Measurements from ENCODE around the gene LRMDA.

LRMDA gene

GRCh38 chr10:76328348-76328747, 896.9 kb downstream of the LRMDA start:
- TF ChIP-seq CTCF (IDR thresholded peaks at IDR 0.05; ENCODE audit: low read depth, low read length), result no peak
- no peaks in the 10 kb centered on the region for H3K9me3 ChIP-seq (ENCODE audit: severe bottlenecking)
- no peak overlapping the region for H3K27ac ChIP-seq
- DNase-seq, result no peak
- no peak overlapping the region for H3K4me3 ChIP-seq (ENCODE audit: low read depth, low read length)
- no peaks in the 10 kb centered on the region for H3K27me3 ChIP-seq (ENCODE audit: insufficient read depth, low read depth, severe bottlenecking)
- H3K36me3 ChIP-seq, result no peaks in the 10 kb centered on the region

GRCh38 chr10:76329891-76330575, 898.6 kb downstream of the LRMDA start:
- H3K36me3 ChIP-seq, result no peaks in the 10 kb centered on the region
- no peak for TF ChIP-seq CTCF (IDR thresholded peaks at IDR 0.05; ENCODE audit: low read depth, low read length)
- no peak overlapping the region for H3K27ac ChIP-seq
- no peak overlapping the region for H3K4me3 ChIP-seq (ENCODE audit: low read depth, low read length)
- no peaks in the 10 kb centered on the region for H3K9me3 ChIP-seq (ENCODE audit: severe bottlenecking)
- H3K27me3 ChIP-seq (ENCODE audit: insufficient read depth, low read depth, severe bottlenecking), result no peaks in the 10 kb centered on the region
- no peak for DNase-seq

- Histone ChIP-seq H3K4me3 (ENCODE audit: low read depth, low read length) (no peak overlapping the region), H3K27ac (no peak overlapping the region), H3K36me3 (no peaks in the 10 kb centered on the region), H3K9me3 (ENCODE audit: severe bottlenecking) (no peaks in the 10 kb centered on the region), H3K27me3 (ENCODE audit: insufficient read depth, low read depth, severe bottlenecking) (no peaks in the 10 kb centered on the region)
- no peak for TF ChIP-seq CTCF (IDR thresholded peaks at IDR 0.05; ENCODE audit: low read depth, low read length)
- DNase-seq, result no peak
Observed at GRCh38 chr10:76331742-76332141, 900.3 kb downstream of the LRMDA start.

- no peaks in the 10 kb centered on the region for H3K9me3 ChIP-seq (ENCODE audit: severe bottlenecking)
- H3K27me3 ChIP-seq (ENCODE audit: insufficient read depth, low read depth, severe bottlenecking), result no peaks in the 10 kb centered on the region
- peak; percentile 79 for DNase-seq
- no peak for TF ChIP-seq CTCF (IDR thresholded peaks at IDR 0.05; ENCODE audit: low read depth, low read length)
- no peaks in the 10 kb centered on the region for H3K36me3 ChIP-seq
- H3K4me3 ChIP-seq (ENCODE audit: low read depth, low read length), result no peak overlapping the region
- H3K27ac ChIP-seq, result peak overlapping the region; percentile 82
Observed at GRCh38 chr10:76333326-76333725, 901.9 kb downstream of the LRMDA start.

GRCh38 chr10:76333796-76334195, 902.4 kb downstream of the LRMDA start:
- H3K36me3 ChIP-seq, result no peaks in the 10 kb centered on the region
- peak overlapping the region; percentile 82 for H3K27ac ChIP-seq
- TF ChIP-seq CTCF (IDR thresholded peaks at IDR 0.05; ENCODE audit: low read depth, low read length), result no peak
- DNase-seq, result peak; percentile 16
- no peaks in the 10 kb centered on the region for H3K9me3 ChIP-seq (ENCODE audit: severe bottlenecking)
- no peak overlapping the region for H3K4me3 ChIP-seq (ENCODE audit: low read depth, low read length)
- no peaks in the 10 kb centered on the region for H3K27me3 ChIP-seq (ENCODE audit: insufficient read depth, low read depth, severe bottlenecking)

- peak overlapping the region; percentile 82 for H3K27ac ChIP-seq
- H3K9me3 ChIP-seq (ENCODE audit: severe bottlenecking), result no peaks in the 10 kb centered on the region
- H3K36me3 ChIP-seq, result no peaks in the 10 kb centered on the region
- no peaks in the 10 kb centered on the region for H3K27me3 ChIP-seq (ENCODE audit: insufficient read depth, low read depth, severe bottlenecking)
- no peak for DNase-seq
- no peak for TF ChIP-seq CTCF (IDR thresholded peaks at IDR 0.05; ENCODE audit: low read depth, low read length)
- H3K4me3 ChIP-seq (ENCODE audit: low read depth, low read length), result no peak overlapping the region
Observed at GRCh38 chr10:76334255-76334654, 902.8 kb downstream of the LRMDA start.

Measured in WERI-Rb-1 (cell line).